NCI-H146 (cell line): ENCODE measurements around the gene KCNAB1.

Experiments
- DNase-seq: peaks from one replicate; lab custom pipeline; 2025; lab: John Stamatoyannopoulos, UW

The KCNAB1 gene

GRCh38 chr3:156140001-156140595 lies 19.7 kb downstream of the KCNAB1 start:
- DNase-seq, result no peak

GRCh38 chr3:156142702-156143101 lies 22.3 kb downstream of the KCNAB1 start:
- DNase-seq, result no peak

GRCh38 chr3:156143136-156143535 lies 22.8 kb downstream of the KCNAB1 start:
- DNase-seq, result no peak

GRCh38 chr3:156144060-156144459 lies 23.7 kb downstream of the KCNAB1 start:
- no peak for DNase-seq

- no peak for DNase-seq
Measured at GRCh38 chr3:156145866-156146265, 25.5 kb downstream of the KCNAB1 start.

- DNase-seq, result no peak
Measured at GRCh38 chr3:156148345-156148945, 28.1 kb downstream of the KCNAB1 start.

- DNase-seq, result no peak
Measured at GRCh38 chr3:156148946-156149381, 28.6 kb downstream of the KCNAB1 start.

GRCh38 chr3:156149876-156150275 lies 29.5 kb downstream of the KCNAB1 start:
- no peak for DNase-seq

- DNase-seq, result peak; percentile 50
Measured at GRCh38 chr3:156150434-156151066, 30.2 kb downstream of the KCNAB1 start.

GRCh38 chr3:156151824-156152428 lies 31.5 kb downstream of the KCNAB1 start:
- peak; percentile 71 for DNase-seq

GRCh38 chr3:156158656-156159295 lies 38.4 kb downstream of the KCNAB1 start:
- DNase-seq, result no peak

GRCh38 chr3:156160647-156161046 lies 40.3 kb downstream of the KCNAB1 start:
- no peak for DNase-seq

- peak; percentile 49 for DNase-seq
Measured at GRCh38 chr3:156161172-156161571, 40.8 kb downstream of the KCNAB1 start.

GRCh38 chr3:156163848-156164247 lies 43.5 kb downstream of the KCNAB1 start:
- DNase-seq, result no peak

- DNase-seq, result no peak
Measured at GRCh38 chr3:156166808-156167207, 46.4 kb downstream of the KCNAB1 start.

GRCh38 chr3:156170571-156170970 lies 50.2 kb downstream of the KCNAB1 start:
- DNase-seq, result no peak

- DNase-seq, result no peak
Measured at GRCh38 chr3:156171281-156172267, 51.2 kb downstream of the KCNAB1 start.

GRCh38 chr3:156172536-156172935 lies 52.2 kb downstream of the KCNAB1 start:
- DNase-seq, result no peak

- no peak for DNase-seq
Measured at GRCh38 chr3:156174229-156174847, 54.0 kb downstream of the KCNAB1 start.

GRCh38 chr3:156175570-156175969 lies 55.2 kb downstream of the KCNAB1 start:
- DNase-seq, result no peak

- peak; percentile 25 for DNase-seq
Measured at GRCh38 chr3:156176048-156176447, 55.7 kb downstream of the KCNAB1 start.
